ENCODE data around the gene HEMK1. TPM values are rescaled to one million over a fixed set of nuclear protein-coding genes. Genes with fewer than 3 reads are reported as not detected.

Gene HEMK1
- total and polyA plus RNA-seq, 2 donors (not counting 1 experiment from before 2014, with no cell fraction given): 34.2 to 43.0 TPM

- Histone ChIP-seq H3K36me3 (replicated peaks in 1 of 2; ENCODE audit: control extremely low read depth in 1 of 2, control insufficient read depth in 1 of 2, extremely low read depth in 1 of 2, insufficient read depth in 2 of 2, low read length in 1 of 2) (no peaks in the 10 kb centered on the region), H3K79me2 (ENCODE audit: control insufficient read depth, insufficient read depth, low read length) (peaks cover 38% of the 10 kb centered on the region), H3K27me3 (replicated peaks in 1 of 4; ENCODE audit: control extremely low read depth in 1 of 4, control insufficient read depth in 3 of 4, insufficient read depth in 4 of 4, low read length in 3 of 4) (no peaks in the 10 kb centered on the region), H3K9me3 (ENCODE audit: control extremely low read depth in 1 of 3, control insufficient read depth in 2 of 3, insufficient read depth in 1 of 3, low read length in 2 of 3) (no peaks in the 10 kb centered on the region), H3K4me1 (ENCODE audit: control insufficient read depth in 2 of 2, insufficient read depth in 2 of 2, low read length in 2 of 2) (peaks cover 31 to 45% of the 10 kb centered on the region in 2 donors), H3K4me2 (replicated peaks; ENCODE audit: low read depth, low read length, poor library complexity, severe bottlenecking) (no peak overlapping the region), H3K27ac (ENCODE audit: low read length in 2 of 2) (no peak overlapping the region), H2AFZ (ENCODE audit: insufficient read depth, low read depth, low read length, poor library complexity, severe bottlenecking) (no peak overlapping the region), H3K4me3 (ENCODE audit: control extremely low read depth in 1 of 5, extremely low read depth in 1 of 5, insufficient read depth in 1 of 5, low read depth in 2 of 5, low read length in 4 of 5) (no peak overlapping the region), H4K20me1 (ENCODE audit: control insufficient read depth, insufficient read depth, low read length, poor library complexity, severe bottlenecking) (no peaks in the 10 kb centered on the region), H3K9ac (ENCODE audit: low read length) (no peak overlapping the region)
- no peaks in the 10 kb centered on the region for H3K27me3 Mint-ChIP-seq
- TF ChIP-seq EZH2 (IDR thresholded peaks at IDR 0.05; ENCODE audit: borderline replicate concordance, insufficient read depth, low read depth, low read length, poor library complexity, severe bottlenecking) (no peak), CTCF (IDR thresholded peaks at IDR 0.05) (no peak)
- peaks cover 48% of the 10 kb centered on the region for H3K4me1 Mint-ChIP-seq
- no peaks in the 10 kb centered on the region for H3K9me3 Mint-ChIP-seq (ENCODE audit: insufficient read depth)
- POLR2A ChIA-PET: interaction anchor here (2.8 kb wide), 1 partner anchor 43 kb away, joined by 38 read pairs; the partner anchor contains the start of gene HEMK1
- 66% methylated on average over 5 of the region's 6 CpGs for WGBS (ENCODE audit: insufficient coverage)
- peak overlapping the region; percentile 90 for H3K4me3 Mint-ChIP-seq
- intact Hi-C loops (cut with micrococcal nuclease): loop anchor here (1.0 to 10.0 kb wide), 4 partner anchors 44 to 1182 kb away; partner anchors contain the start of genes HEMK1 and ZMYND10
- CTCF ChIA-PET: interaction anchor here (0.6 to 17.6 kb wide), 16 partner anchors 11 to 773 kb away, joined by 3 to 541 read pairs (median 5); partner anchors contain the start of genes C3orf18, HEMK1 and MANF
- DNase-seq (no peak), ATAC-seq (ENCODE audit: low read depth) (no peak)
- H3K27ac Mint-ChIP-seq: no peak overlapping the region
Observed at GRCh38 chr3:50612970-50613846, 43.9 kb downstream of the HEMK1 start.

Data from B cell (primary cell).